ENCODE measurements around the gene PAK1. TPM values are rescaled to one million over a fixed set of nuclear protein-coding genes. Genes with fewer than 3 reads are reported as not detected.

Gene PAK1
- total RNA-seq, 1 experiment from 2014 or later = 80.0 TPM

DNA sequence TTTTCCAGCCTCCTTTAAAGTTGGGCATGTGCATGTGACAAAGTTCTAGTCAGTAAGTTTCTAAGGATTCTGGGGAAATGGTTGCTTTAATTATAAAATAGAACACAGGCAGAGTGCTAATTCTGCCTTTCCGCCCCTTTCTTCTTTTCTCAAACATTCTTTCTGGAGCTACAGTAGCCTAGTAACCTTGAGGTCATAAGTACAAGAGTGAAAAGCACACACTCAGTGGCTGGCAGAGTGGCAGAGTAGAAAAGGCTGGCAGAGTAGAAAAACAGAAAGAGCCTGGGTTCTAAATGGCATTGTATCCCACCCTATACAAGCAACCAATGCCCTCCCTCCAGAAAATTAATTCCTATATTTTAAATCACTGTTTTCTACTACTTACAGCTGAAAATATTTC is 51.2 kb downstream of the PAK1 start:
- DNase-seq = no peak
- Histone ChIP-seq H3K4me3 (no peak overlapping the region), H2AFZ (no peak overlapping the region), H4K20me1 (ENCODE audit: insufficient read depth) (no peaks in the 10 kb centered on the region), H3K4me2 (no peak overlapping the region), H3K9me3 (ENCODE audit: insufficient read depth, low read depth) (no peaks in the 10 kb centered on the region), H3K27ac (no peak overlapping the region), H3K27me3 (ENCODE audit: insufficient read depth, low read depth) (no peaks in the 10 kb centered on the region), H3K9me2 (ENCODE audit: insufficient read depth) (no peaks in the 10 kb centered on the region), H3K36me3 (ENCODE audit: low read depth) (no peaks in the 10 kb centered on the region), H3K79me2 (ENCODE audit: low read depth) (no peaks in the 10 kb centered on the region), H3F3A (ENCODE audit: insufficient read depth, low read depth) (no peaks in the 10 kb centered on the region), H3K4me1 (replicated peaks; ENCODE audit: insufficient read depth) (no peaks in the 10 kb centered on the region)
- BruUV-seq (replicated peaks) = no TSS peak
- TF ChIP-seq CTCF (conservative IDR thresholded peaks at IDR 0.05) (no peak), EZH2 (IDR thresholded peaks at IDR 0.05; ENCODE audit: low read depth) (no peak)
- ChIA-PET POLR2A (ENCODE audit: unreplicated experiment) (interaction anchor here (0.6 kb wide), 1 partner anchor 226 kb away, joined by 4 read pairs; no protein-coding TSS in a partner anchor), CTCF (no interaction called here)
- intact Hi-C loops (cut with micrococcal nuclease; ENCODE audit: unreplicated experiment) = no loop called here

DNA sequence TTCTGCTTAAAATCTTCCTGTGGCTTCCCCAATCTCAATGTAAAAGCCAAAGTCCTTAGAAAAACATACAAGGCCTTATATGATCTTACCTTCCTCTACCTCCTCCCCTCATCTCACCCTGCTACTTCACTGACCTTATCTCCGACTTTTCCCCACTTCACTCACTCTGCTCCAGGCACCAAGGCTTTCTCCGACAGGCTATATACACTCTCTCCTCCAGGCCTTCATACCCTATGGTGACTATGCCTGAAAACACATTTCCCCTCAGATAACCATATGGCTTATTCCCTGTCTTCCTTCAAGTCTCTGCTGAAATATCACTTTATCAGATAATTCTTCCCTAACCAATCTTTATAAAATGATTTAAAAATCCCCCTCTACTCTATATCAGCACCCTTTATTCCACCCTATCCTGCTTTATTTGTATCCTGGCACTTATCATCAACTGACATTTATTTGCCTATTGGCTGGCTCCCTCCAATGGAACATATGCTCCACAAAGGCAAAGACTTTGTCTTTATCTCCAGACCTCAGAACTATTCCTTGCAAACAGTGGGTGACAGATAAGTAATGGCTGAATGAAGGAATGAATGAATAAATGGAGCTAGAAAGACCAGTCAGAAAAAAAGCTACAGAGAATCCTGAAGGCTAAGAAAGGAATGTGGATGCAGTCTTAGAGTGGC is 52.7 kb downstream of the PAK1 start:
- Histone ChIP-seq H3K27me3 (ENCODE audit: insufficient read depth, low read depth) (no peaks in the 10 kb centered on the region), H3K4me3 (no peak overlapping the region), H2AFZ (no peak overlapping the region), H3K4me2 (no peak overlapping the region), H3K27ac (no peak overlapping the region), H3K9me2 (ENCODE audit: insufficient read depth) (no peaks in the 10 kb centered on the region), H3F3A (ENCODE audit: insufficient read depth, low read depth) (no peaks in the 10 kb centered on the region), H3K79me2 (ENCODE audit: low read depth) (no peaks in the 10 kb centered on the region), H3K4me1 (replicated peaks; ENCODE audit: insufficient read depth) (no peaks in the 10 kb centered on the region), H3K9me3 (ENCODE audit: insufficient read depth, low read depth) (no peaks in the 10 kb centered on the region), H4K20me1 (ENCODE audit: insufficient read depth) (no peaks in the 10 kb centered on the region), H3K36me3 (ENCODE audit: low read depth) (no peaks in the 10 kb centered on the region)
- TF ChIP-seq EZH2 (IDR thresholded peaks at IDR 0.05; ENCODE audit: low read depth) = no peak
- no peak for TF ChIP-seq CTCF (conservative IDR thresholded peaks at IDR 0.05)
- intact Hi-C loops (cut with micrococcal nuclease; ENCODE audit: unreplicated experiment) = no loop called here
- ChIA-PET POLR2A (ENCODE audit: unreplicated experiment) (no interaction called here), CTCF (no interaction called here)
- BruUV-seq (replicated peaks) = no TSS peak
- DNase-seq = no peak

DNA sequence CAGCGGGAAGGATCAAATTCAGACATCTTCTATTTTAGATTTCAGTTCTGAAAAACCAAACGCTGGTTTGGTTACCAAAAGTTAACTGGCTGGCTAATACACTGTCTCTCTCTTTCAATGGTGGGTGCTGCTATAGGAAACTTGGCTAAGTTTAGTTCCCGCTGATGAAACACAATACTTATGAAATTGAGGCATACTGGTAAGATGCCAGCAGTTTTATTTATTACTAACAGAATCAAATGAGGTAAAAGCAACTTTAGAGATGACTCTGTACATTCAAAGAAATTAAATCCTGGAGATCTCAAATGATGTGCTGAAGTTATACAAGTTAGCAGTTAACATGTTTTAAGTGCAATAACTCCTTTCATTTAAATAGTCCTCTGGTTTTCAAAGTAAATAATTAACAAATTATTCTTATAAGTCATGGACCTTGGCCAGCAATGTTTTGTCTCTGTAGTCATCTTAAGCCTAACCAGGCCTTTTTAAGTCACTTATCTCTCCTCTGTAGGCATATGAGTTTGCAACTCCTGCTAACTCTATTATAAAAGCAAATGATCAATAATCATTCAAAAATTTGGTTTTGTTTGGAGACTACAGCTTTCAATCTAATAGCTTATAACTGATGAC is 54.8 kb downstream of the PAK1 start:
- Histone ChIP-seq H4K20me1 (ENCODE audit: insufficient read depth) (no peaks in the 10 kb centered on the region), H3K4me2 (no peak overlapping the region), H3F3A (ENCODE audit: insufficient read depth, low read depth) (no peaks in the 10 kb centered on the region), H3K9me2 (ENCODE audit: insufficient read depth) (no peaks in the 10 kb centered on the region), H3K27ac (no peak overlapping the region), H2AFZ (no peak overlapping the region), H3K36me3 (ENCODE audit: low read depth) (no peaks in the 10 kb centered on the region), H3K4me3 (no peak overlapping the region), H3K4me1 (replicated peaks; ENCODE audit: insufficient read depth) (no peaks in the 10 kb centered on the region; the same call in 1 of the 2 replicates), H3K27me3 (ENCODE audit: insufficient read depth, low read depth) (no peaks in the 10 kb centered on the region), H3K9me3 (ENCODE audit: insufficient read depth, low read depth) (no peaks in the 10 kb centered on the region), H3K79me2 (ENCODE audit: low read depth) (no peaks in the 10 kb centered on the region)
- no peak for TF ChIP-seq EZH2 (IDR thresholded peaks at IDR 0.05; ENCODE audit: low read depth)
- TF ChIP-seq CTCF (conservative IDR thresholded peaks at IDR 0.05) = no peak
- POLR2A ChIA-PET (ENCODE audit: unreplicated experiment) = no interaction called here
- intact Hi-C loops (cut with micrococcal nuclease; ENCODE audit: unreplicated experiment) = no loop called here
- CTCF ChIA-PET = no interaction called here
- DNase-seq = peak in 1 of 2 experiments; percentile 32
- no TSS peak for BruUV-seq (replicated peaks)
